SU-DHL-6 (cell line): Measurements from ENCODE around the gene ARHGAP26.

Source experiments
- CTCF ChIP-seq: fragments of 200-600 bp; sonication (generic); IDR thresholded peaks from one replicate; pipeline ENCODE4 v1.5.1; 2017; ENCODE audit warnings: antibody characterized with exemption, mild to moderate bottlenecking, low read length, moderate library complexity; ENCODE audit not compliant: insufficient read depth, poor library complexity, severe bottlenecking
- EZH2phosphoT487 ChIP-seq: fragments of 200-600 bp; sonication (generic), shearing (Covaris generic); conservative IDR thresholded peaks from 2 replicates; pipeline ENCODE4 v1.6.1; 2018; ENCODE audit warnings: mild to moderate bottlenecking, antibody characterized with exemption, low read length, moderate library complexity, mixed read lengths

DNA sequence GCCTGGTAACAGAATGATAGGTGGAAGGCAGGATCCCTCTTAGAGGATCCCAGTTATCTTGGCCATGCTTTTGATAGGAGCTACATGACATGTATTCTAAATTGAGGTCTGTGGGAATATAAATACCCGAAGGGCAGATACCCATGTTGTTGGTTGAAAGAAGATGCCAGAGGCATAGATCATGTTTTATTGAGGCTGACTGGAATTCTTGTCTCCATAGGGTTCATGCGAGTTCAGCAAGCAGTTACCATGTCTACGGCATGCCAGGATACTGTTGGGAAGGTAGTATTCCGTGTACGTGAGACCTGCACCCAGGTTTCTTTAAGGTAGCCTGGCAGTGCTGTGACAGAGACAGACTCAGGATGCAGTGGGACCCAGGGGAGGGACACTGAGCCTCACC lies 402.6 kb downstream of the ARHGAP26 start:
- TF ChIP-seq CTCF (no peak), EZH2phosphoT487 (no peak)
